Endothelial cell of umbilical vein (primary cell): ENCODE data around the gene TP53BP1. TPM values are rescaled to one million over a fixed set of nuclear protein-coding genes. Genes with fewer than 3 reads are reported as not detected.

Source experiments
- BruUV-seq: library from RNA; stranded (reverse); fragments of 400-500 nt; replicated peaks from 2 replicates; lab custom pipeline; 2021; lab: Mats Ljungman, UMichigan
- CTCF ChIA-PET: fragments of 300-600, 350-600 bp; sonication (Branson Sonifier 250); formaldehyde crosslinking; loops from one replicate; lab custom pipeline; 2021; ENCODE audit warnings: antibody characterized with exemption, inconsistent platforms; lab: Charles Lee
- POLR2A ChIA-PET: fragments of 300-600, 350-600 bp; sonication (Branson Sonifier 250); formaldehyde crosslinking; loops from one replicate; lab custom pipeline; 2021; ENCODE audit warnings: antibody characterized with exemption, inconsistent platforms; lab: Charles Lee
- DNase-seq: peaks from one replicate; pipeline ENCODE4 v3.0.0-alpha.2; 2011; ENCODE audit warnings: low read depth, low spot score
- FAIRE-seq: peaks from 2 replicates; lab custom pipeline; 2011; peaks lifted over from hg19 to GRCh38; lab: Jason Lieb, UNC
- H2AFZ ChIP-seq: 2 replicates; pipeline ENCODE4 v1.6.0; 2012; ENCODE audit warnings: low read depth, low read length, control low read depth, inconsistent platforms
- H3K27ac ChIP-seq: 2 replicates; pipeline ENCODE4 v1.5.1; 2011; ENCODE audit warnings: low read depth, mild to moderate bottlenecking, control low read depth, low read length, moderate library complexity; ENCODE audit not compliant: insufficient read depth
- H3K27me3 ChIP-seq, 2 experiments: 2 replicates each; pipeline versions ENCODE4 v1.6.0 to v1.6.1; 2011; ENCODE audit warnings: low read length in 2 of 2, mixed read lengths in 1 of 2; ENCODE audit not compliant: control insufficient read depth in 2 of 2, insufficient read depth in 2 of 2
- H3K36me3 ChIP-seq, 2 experiments: 2 replicates in 1 of 2; 3 replicates in 1 of 2; pipeline ENCODE4 v1.5.1; 2011; ENCODE audit warnings: low read length in 2 of 2, mild to moderate bottlenecking in 1 of 2, moderate library complexity in 1 of 2; ENCODE audit not compliant: control insufficient read depth in 2 of 2, insufficient read depth in 2 of 2; ENCODE audit errors: extremely low read depth in 1 of 2
- H3K4me1 ChIP-seq: 3 replicates; pipeline ENCODE4 v1.5.1; 2011; ENCODE audit warnings: mild to moderate bottlenecking, low read length; ENCODE audit not compliant: control insufficient read depth, insufficient read depth; ENCODE audit errors: extremely low read depth
- H3K4me2 ChIP-seq: 2 replicates; pipeline ENCODE4 v1.6.1; 2011; ENCODE audit warnings: low read length, control low read depth, mixed read lengths; ENCODE audit not compliant: insufficient read depth
- H3K4me3 ChIP-seq, 3 experiments: fragments of 200-600 bp in 1 of 3; sonication (generic), shearing (Covaris generic) in 1 of 3; replicated peaks in 1 of 3; 2 replicates each; pipeline ENCODE4 v1.5.1; 2011 to 2016; ENCODE audit warnings: control low read depth in 3 of 3, low read length in 3 of 3, mild to moderate bottlenecking in 2 of 3, inconsistent platforms in 1 of 3, low read depth in 1 of 3, moderate library complexity in 1 of 3; ENCODE audit not compliant: insufficient read depth in 1 of 3
- H3K79me2 ChIP-seq: 2 replicates; pipeline ENCODE4 v1.6.0; 2012; ENCODE audit warnings: low read length, inconsistent platforms; ENCODE audit not compliant: control insufficient read depth, insufficient read depth
- H3K9ac ChIP-seq: replicated peaks from 2 replicates; pipeline ENCODE3; 2011; ENCODE audit warnings: low read length, control low read depth; ENCODE audit not compliant: insufficient read depth; ENCODE audit errors: extremely low read depth
- H3K9me1 ChIP-seq: replicated peaks from 3 replicates; pipeline ENCODE4 v1.6.0; 2011; ENCODE audit warnings: mild to moderate bottlenecking, low read length; ENCODE audit not compliant: control insufficient read depth, insufficient read depth; ENCODE audit errors: extremely low read depth
- H3K9me3 ChIP-seq: replicated peaks from 2 replicates; pipeline ENCODE4 v1.5.1; 2012; ENCODE audit warnings: low read length, inconsistent platforms; ENCODE audit not compliant: control insufficient read depth, insufficient read depth
- H4K20me1 ChIP-seq: replicated peaks from 2 replicates; pipeline ENCODE3; 2011; ENCODE audit warnings: mild to moderate bottlenecking, low read length; ENCODE audit not compliant: control insufficient read depth, insufficient read depth; ENCODE audit errors: extremely low read depth
- EZH2 ChIP-seq: IDR thresholded peaks from 2 replicates; pipeline ENCODE4 v1.6.1; 2012; ENCODE audit warnings: borderline replicate concordance, low read depth, mild to moderate bottlenecking, moderate library complexity, low read length, inconsistent platforms; ENCODE audit not compliant: severe bottlenecking
- FOS ChIP-seq: IDR thresholded peaks from 2 replicates; pipeline ENCODE4 v1.6.1; 2011; ENCODE audit warnings: mild to moderate bottlenecking, low read length, moderate library complexity, borderline replicate concordance; ENCODE audit not compliant: insufficient read depth
- GATA2 ChIP-seq: IDR thresholded peaks from 2 replicates; pipeline ENCODE4 v1.7.0; 2011; ENCODE audit warnings: low read depth, mild to moderate bottlenecking, moderate library complexity, mixed read lengths, low read length; ENCODE audit not compliant: insufficient read length, insufficient read depth
- JUN ChIP-seq: IDR thresholded peaks from 2 replicates; pipeline ENCODE4 v1.6.1; 2011; ENCODE audit warnings: borderline replicate concordance, low read depth; ENCODE audit not compliant: insufficient read length, insufficient read depth
- MYC ChIP-seq: IDR thresholded peaks from one replicate; pipeline ENCODE4 v1.6.1; 2011; ENCODE audit warnings: mild to moderate bottlenecking, low read depth, low read length
- POLR2A ChIP-seq: IDR thresholded peaks from 2 replicates; pipeline ENCODE4 v1.6.1; 2012; ENCODE audit warnings: low read depth, mild to moderate bottlenecking, control low read depth, low read length
- POLR2AphosphoS5 ChIP-seq: IDR thresholded peaks from 2 replicates; pipeline ENCODE4 v1.6.1; 2012; ENCODE audit warnings: low read depth, mild to moderate bottlenecking, control low read depth, low read length, moderate library complexity; ENCODE audit not compliant: insufficient read depth
- dilution Hi-C: fragments of 300-500 bp; cut with MboI; formaldehyde crosslinking; loops from one replicate; pipeline ENCODE4 v1.15.0; 2019; ENCODE audit warnings: low sequenced_read_pairs; ENCODE audit not compliant: extremely low pct_ligation_motif_present
- intact Hi-C: fragments of 100-400 bp; cut with micrococcal nuclease; formaldehyde crosslinking; loops from one replicate; pipeline ENCODE4 v1.10.0; 2022
- polyA plus RNA-seq, 4 experiments: library from polyadenylated mRNA; depleted of rRNA in 3 of 4; stranded (reverse) in 3 of 4; unstranded in 1 of 4; fragments of >200 nt; gene quantifications; 2 replicates each; pipeline versions ENCODE4 v1.2.1 to v1.2.3, GENCODE V29; 2011 to 2012; ENCODE audit warnings: missing spikeins in 1 of 4
- total RNA-seq: library from RNA; stranded (reverse); gene quantifications from 2 replicates; pipeline ENCODE4 v1.2.3, GENCODE V29; 2021
- TF ChIP-seq, protein P1 (sequence below): IDR thresholded peaks from 2 replicates; pipeline ENCODE4 v1.6.1; 2011; ENCODE audit not compliant: insufficient read depth, insufficient read length
- TF ChIP-seq, protein P2 (sequence below), 2 donors: IDR thresholded peaks; 1 replicate in 1 of 2; 2 replicates in 1 of 2; pipeline ENCODE4 v1.5.1; 2011; ENCODE audit warnings: low read length in 2 of 2, mild to moderate bottlenecking in 2 of 2, moderate library complexity in 2 of 2, control low read depth in 1 of 2, inconsistent platforms in 1 of 2, low read depth in 1 of 2; ENCODE audit not compliant: insufficient read depth in 1 of 2; ENCODE audit errors: extremely low read depth in 1 of 2

Gene TP53BP1
- total and polyA plus RNA-seq, 2 donors (not counting 3 experiments of a cell fraction or from before 2014, with no cell fraction given), result 28.1 to 59.5 TPM

DNA sequence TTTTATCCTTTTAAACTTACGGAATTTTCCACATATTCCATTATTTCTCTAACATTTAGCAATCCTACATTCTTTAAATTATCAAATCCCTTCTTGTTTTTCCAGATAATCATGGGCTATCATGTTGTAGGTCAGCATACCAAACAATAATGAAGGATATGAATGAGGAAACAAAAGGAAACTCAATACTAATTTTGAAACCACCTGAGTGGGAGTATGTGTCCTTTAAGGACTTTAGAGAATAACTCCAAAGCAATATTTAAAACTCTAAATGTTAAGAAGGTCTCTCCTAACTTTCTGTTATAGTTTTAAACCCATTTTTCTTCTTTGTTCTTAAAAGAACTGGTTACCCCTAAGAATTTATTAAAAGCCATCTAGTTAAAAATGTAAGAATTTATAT is 43.0 kb downstream of the TP53BP1 start:
- peaks cover 4 to 10% of the 10 kb centered on the region in 2 experiments for H3K36me3 ChIP-seq
- DNase-seq (no peak), FAIRE-seq (no peak)
- H3K79me2 ChIP-seq, result no peaks in the 10 kb centered on the region
- no peaks in the 10 kb centered on the region for H3K9me1 ChIP-seq
- no peak overlapping the region for H3K27ac ChIP-seq
- no peaks in the 10 kb centered on the region for H3K4me1 ChIP-seq
- H4K20me1 ChIP-seq, result no peaks in the 10 kb centered on the region
- no TSS peak for BruUV-seq
- H2AFZ ChIP-seq, result no peak overlapping the region
- no peak overlapping the region for H3K9ac ChIP-seq
- H3K4me3 ChIP-seq, result no peak overlapping the region
- CTCF ChIA-PET, result interaction anchor here (0.8 to 1.7 kb wide), 3 partner anchors 9 to 12 kb away, joined by 3 to 9 read pairs (median 3); no protein-coding TSS in a partner anchor
- intact Hi-C loops, result no loop called here
- POLR2A ChIA-PET, result no interaction called here
- dilution Hi-C loops, result no loop called here
- no peaks in the 10 kb centered on the region for H3K27me3 ChIP-seq
- H3K9me3 ChIP-seq, result no peaks in the 10 kb centered on the region
- TF ChIP-seq, protein P1, sequence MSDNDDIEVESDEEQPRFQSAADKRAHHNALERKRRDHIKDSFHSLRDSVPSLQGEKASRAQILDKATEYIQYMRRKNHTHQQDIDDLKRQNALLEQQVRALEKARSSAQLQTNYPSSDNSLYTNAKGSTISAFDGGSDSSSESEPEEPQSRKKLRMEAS, result no peak
- TF ChIP-seq, protein P2, sequence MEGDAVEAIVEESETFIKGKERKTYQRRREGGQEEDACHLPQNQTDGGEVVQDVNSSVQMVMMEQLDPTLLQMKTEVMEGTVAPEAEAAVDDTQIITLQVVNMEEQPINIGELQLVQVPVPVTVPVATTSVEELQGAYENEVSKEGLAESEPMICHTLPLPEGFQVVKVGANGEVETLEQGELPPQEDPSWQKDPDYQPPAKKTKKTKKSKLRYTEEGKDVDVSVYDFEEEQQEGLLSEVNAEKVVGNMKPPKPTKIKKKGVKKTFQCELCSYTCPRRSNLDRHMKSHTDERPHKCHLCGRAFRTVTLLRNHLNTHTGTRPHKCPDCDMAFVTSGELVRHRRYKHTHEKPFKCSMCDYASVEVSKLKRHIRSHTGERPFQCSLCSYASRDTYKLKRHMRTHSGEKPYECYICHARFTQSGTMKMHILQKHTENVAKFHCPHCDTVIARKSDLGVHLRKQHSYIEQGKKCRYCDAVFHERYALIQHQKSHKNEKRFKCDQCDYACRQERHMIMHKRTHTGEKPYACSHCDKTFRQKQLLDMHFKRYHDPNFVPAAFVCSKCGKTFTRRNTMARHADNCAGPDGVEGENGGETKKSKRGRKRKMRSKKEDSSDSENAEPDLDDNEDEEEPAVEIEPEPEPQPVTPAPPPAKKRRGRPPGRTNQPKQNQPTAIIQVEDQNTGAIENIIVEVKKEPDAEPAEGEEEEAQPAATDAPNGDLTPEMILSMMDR (IDR thresholded peaks at IDR 0.05; ENCODE audit: extremely low read depth in 1 of 2, insufficient read depth in 1 of 2, low read depth in 1 of 2, low read length in 2 of 2), result no peak
- TF ChIP-seq POLR2AphosphoS5 (no peak), FOS (no peak), POLR2A (no peak), MYC (no peak), EZH2 (no peak), GATA2 (no peak), JUN (no peak)
- H3K4me2 ChIP-seq, result no peak overlapping the region
